Sigmoid colon (tissue), 7 donors: ENCODE results near the gene TKTL1. TPM values are rescaled to one million over a fixed set of nuclear protein-coding genes. Genes with fewer than 3 reads are reported as not detected.
"Not testable (repeated sequence)": the region's sequence is repeated elsewhere in the genome, so short reads cannot be mapped to it uniquely, and the experiment has no call there.

Experiments used
- DNase-seq: peaks from one replicate; pipeline ENCODE4 v3.0.0-alpha.2; 2019
- H3K27ac ChIP-seq, 4 donors: fragments of 200-600 bp; sonication (generic); one replicate each; pipeline ENCODE4 v1.5.1; 2016 to 2019; ENCODE audit warnings: mild to moderate bottlenecking in 1 of 4
- H3K27me3 ChIP-seq, 3 donors: fragments of 200-600 bp; sonication (generic); one replicate each; pipeline ENCODE4 v1.5.1; 2019; ENCODE audit warnings: mild to moderate bottlenecking in 1 of 3
- H3K36me3 ChIP-seq, 4 donors: fragments of 200-600 bp; sonication (generic); one replicate each; pipeline ENCODE4 v1.5.1; 2016 to 2019
- H3K4me1 ChIP-seq, 4 donors: fragments of 200-600 bp; sonication (generic); one replicate each; pipeline ENCODE4 v1.5.1; 2017 to 2019
- H3K4me3 ChIP-seq, 4 donors: fragments of 200-600 bp; sonication (generic); one replicate each; pipeline ENCODE4 v1.5.1; 2017 to 2019; ENCODE audit warnings: mild to moderate bottlenecking in 2 of 4, moderate library complexity in 1 of 4
- H3K9me3 ChIP-seq, 4 donors: fragments of 200-600 bp in 3 of 4; sonication (generic) in 3 of 4; one replicate each; pipeline versions ENCODE4 v1.5.1 to v1.6.1; 2013 to 2019
- CTCF ChIP-seq, 4 experiments: fragments of 450-650 bp in 3 of 4; fragments of 200-600 bp in 1 of 4; IDR thresholded peaks; one replicate each; pipeline ENCODE4 v1.5.1; 2016 to 2019; ENCODE audit warnings: antibody characterized with exemption in 4 of 4, mild to moderate bottlenecking in 3 of 4, moderate library complexity in 2 of 4
- EP300 ChIP-seq, 4 donors: sonication (generic); formaldehyde crosslinking; IDR thresholded peaks; one replicate each; pipeline ENCODE4 v1.6.1; 2017; ENCODE audit warnings: antibody characterized with exemption in 4 of 4
- POLR2A ChIP-seq, 2 donors: fragments of 450-650 bp; IDR thresholded peaks; one replicate each; pipeline ENCODE4 v1.6.1; 2016; ENCODE audit warnings: antibody characterized with exemption in 2 of 2, mild to moderate bottlenecking in 2 of 2, moderate library complexity in 2 of 2
- POLR2AphosphoS5 ChIP-seq, 4 donors: sonication (generic); formaldehyde crosslinking; IDR thresholded peaks; one replicate each; pipeline ENCODE4 v1.6.1; 2017; ENCODE audit warnings: antibody characterized with exemption in 4 of 4
- WGBS, 2 donors: extraction: QIAGEN DNeasy Blood & Tissue Kit; methylation state at CpG; one replicate each; pipeline ENCODE4 v1.1.7; 2013; 5-methylcytosine and 5-hydroxymethylcytosine counted together
- intact Hi-C: fragments of 100-400 bp; cut with DNase I; formaldehyde crosslinking; loops from one replicate; pipeline ENCODE4 v1.15.1; 2023
- polyA plus RNA-seq, 3 donors: library from polyadenylated mRNA; stranded (reverse); fragments of 200-250 nt; gene quantifications; one replicate each; pipeline ENCODE4 v1.2.3, GENCODE V29; 2013
- total RNA-seq, 4 donors: library from RNA; depleted of rRNA; stranded (reverse); fragments of >200 nt; gene quantifications; one replicate each; pipeline ENCODE4 v1.1.0, GENCODE V29; 2016
- donor health status: healthy with polysubstance abuse.
- donor health status: Bipolar disorder and iron deficiency.
- donor health status: healthy.

The TKTL1 gene
- total and polyA plus RNA-seq, 7 donors: under 0.01 to 0.31 TPM; not detected in 5

GRCh38 chrX:154294791-154295574 lies 612 bp upstream of the TKTL1 start, which contains the start of gene TEX28:
Gene TEX28, minus strand, starts transcription at chrX:154295124. Its CDS starts 3,007 bp downstream, at chrX:154292117.
- H3K4me1 ChIP-seq: no peaks in the 10 kb centered on the region
- DNase-seq: no peak
- 93 to 94% methylated on average over 39 of the region's 39 CpGs for WGBS, 2 donors
- intact Hi-C loops: no loop called here
- H3K36me3 ChIP-seq: no peaks in the 10 kb centered on the region
- no peak within 1 kb of the TSS for H3K4me3 ChIP-seq
- no peaks in the 10 kb centered on the region for H3K9me3 ChIP-seq
- H3K27ac ChIP-seq: no peak within 1 kb of the TSS
- TF ChIP-seq EP300 (IDR thresholded peaks at IDR 0.05) (no peak), POLR2A (IDR thresholded peaks at IDR 0.05) (no peak), POLR2AphosphoS5 (IDR thresholded peaks at IDR 0.05) (no peak), CTCF (IDR thresholded peaks at IDR 0.05) (no peak)
- H3K27me3 ChIP-seq: no peaks in the 10 kb centered on the region

GRCh38 chrX:154296731-154297130 lies 1.1 kb downstream of the TKTL1 start:
- H3K36me3 ChIP-seq: no peaks in the 10 kb centered on the region
- TF ChIP-seq CTCF (IDR thresholded peaks at IDR 0.05) (no peak), POLR2A (IDR thresholded peaks at IDR 0.05) (no peak), POLR2AphosphoS5 (IDR thresholded peaks at IDR 0.05) (no peak), EP300 (IDR thresholded peaks at IDR 0.05) (no peak)
- no peaks in the 10 kb centered on the region for H3K9me3 ChIP-seq
- H3K4me3 ChIP-seq: no peak overlapping the region
- no peak for DNase-seq
- 90 to 92% methylated on average over 18 of the region's 18 CpGs for WGBS, 2 donors
- intact Hi-C loops: no loop called here
- H3K27ac ChIP-seq: no peak overlapping the region
- no peaks in the 10 kb centered on the region for H3K4me1 ChIP-seq
- H3K27me3 ChIP-seq: no peaks in the 10 kb centered on the region

GRCh38 chrX:154298312-154298711 lies 2.7 kb downstream of the TKTL1 start:
- H3K36me3 ChIP-seq: no peaks in the 10 kb centered on the region
- H3K27me3 ChIP-seq: no peaks in the 10 kb centered on the region
- no peaks in the 10 kb centered on the region for H3K4me1 ChIP-seq
- no peak overlapping the region for H3K4me3 ChIP-seq
- H3K27ac ChIP-seq: no peak overlapping the region
- H3K9me3 ChIP-seq: no peaks in the 10 kb centered on the region
- no peak for DNase-seq
- TF ChIP-seq CTCF (IDR thresholded peaks at IDR 0.05) (no peak), POLR2AphosphoS5 (IDR thresholded peaks at IDR 0.05) (no peak), POLR2A (IDR thresholded peaks at IDR 0.05) (no peak), EP300 (IDR thresholded peaks at IDR 0.05) (no peak)
- 59 to 67% methylated on average over 7 of the region's 7 CpGs for WGBS, 2 donors
- intact Hi-C loops: no loop called here

GRCh38 chrX:154300816-154301215 lies 5.2 kb downstream of the TKTL1 start:
- WGBS, 2 donors: 86 to 87% methylated on average over 8 of the region's 8 CpGs
- DNase-seq: no peak
- intact Hi-C loops: no loop called here
- no peak overlapping the region for H3K4me3 ChIP-seq
- H3K9me3 ChIP-seq: no peaks in the 10 kb centered on the region
- no peaks in the 10 kb centered on the region for H3K27me3 ChIP-seq
- TF ChIP-seq CTCF (IDR thresholded peaks at IDR 0.05): no peak
- TF ChIP-seq EP300 (IDR thresholded peaks at IDR 0.05): no peak
- no peak for TF ChIP-seq POLR2A (IDR thresholded peaks at IDR 0.05)
- TF ChIP-seq POLR2AphosphoS5 (IDR thresholded peaks at IDR 0.05): no peak
- no peak overlapping the region for H3K27ac ChIP-seq
- H3K4me1 ChIP-seq: no peaks in the 10 kb centered on the region
- H3K36me3 ChIP-seq: no peaks in the 10 kb centered on the region

- intact Hi-C loops, DNase-seq, H3K36me3 ChIP-seq, H3K9me3 ChIP-seq, H3K27ac ChIP-seq, H3K27me3 ChIP-seq, H3K4me1 ChIP-seq, H3K4me3 ChIP-seq: not testable (repeated sequence)
- WGBS, 2 donors: 76 to 90% methylated on average over 7 of the region's 7 CpGs
These were observed 7.4 kb downstream of the TKTL1 start for GRCh38 chrX:154302998-154303397.
